K562 treated with DMSO at 1 percent for 24 hours (cell line): Measurements from ENCODE around the gene RNF8. TPM values are rescaled to one million over a fixed set of nuclear protein-coding genes. Genes with fewer than 3 reads are reported as not detected.

Experiments
- total RNA-seq: library from RNA; unstranded; fragments of 300-600 nt; gene quantifications from 2 replicates; pipeline ENCODE4 v1.2.3, GENCODE V29; 2022; ENCODE audit warnings: low read depth; ENCODE audit not compliant: insufficient read depth

The RNF8 gene
- total RNA-seq: 19.5 and 22.5 TPM in 2 replicates

GRCh38 chr6:37353761-37354525 lies at the start of gene RNF8:
Gene RNF8, plus strand, starts transcription at chr6:37353983. Its CDS starts 182 bp downstream, at chr6:37354165.

GRCh38 chr6:37432916-37433656 lies 79.3 kb downstream of the RNF8 start, which contains the start of gene CMTR1:
Gene CMTR1, plus strand, starts transcription at chr6:37433221. Its CDS starts 2,409 bp downstream, at chr6:37435630.

Other genes with a start within 250 kb of the RNF8 start
- 558 and 658 TPM in 2 replicates for gene PIM1, start 183.8 kb upstream of the RNF8 start, total RNA-seq
- gene TBC1D22B, start 96.2 kb upstream of the RNF8 start, total RNA-seq: 24.4 and 25.5 TPM in 2 replicates
- 6.1 and 6.3 TPM in 2 replicates for gene TMEM217, start 95.8 kb upstream of the RNF8 start, total RNA-seq
- 52.0 and 52.6 TPM in 2 replicates for gene CMTR1, start 79.2 kb downstream of the RNF8 start, total RNA-seq
- 70.5 and 83.0 TPM in 2 replicates for gene CCDC167, start 145.9 kb downstream of the RNF8 start, total RNA-seq